Esophagus squamous epithelium (tissue), 5 donors: ENCODE results near the gene SMPD2. TPM values are rescaled to one million over a fixed set of nuclear protein-coding genes. Genes with fewer than 3 reads are reported as not detected.

Experiments
- DNase-seq: peaks from one replicate; lab custom pipeline; 2025; lab: John Stamatoyannopoulos, UW
- H3K27ac ChIP-seq, 4 donors: fragments of 200-600 bp; sonication (generic); one replicate each; pipeline ENCODE4 v1.5.1; 2016 to 2019; ENCODE audit warnings: mild to moderate bottlenecking in 1 of 4
- H3K27me3 ChIP-seq, 4 donors: fragments of 200-600 bp; sonication (generic); 1 replicate in 3 of 4; 2 replicates in 1 of 4; pipeline versions ENCODE4 v1.5.1 to v1.6.0; 2017 to 2021; ENCODE audit warnings: antibody characterized with exemption in 1 of 4
- H3K36me3 ChIP-seq, 3 donors: fragments of 200-600 bp; sonication (generic); one replicate each; pipeline ENCODE4 v1.5.1; 2016 to 2019
- H3K4me1 ChIP-seq, 3 donors: fragments of 200-600 bp; sonication (generic); one replicate each; pipeline ENCODE4 v1.5.1; 2017 to 2019
- H3K4me3 ChIP-seq, 4 donors: fragments of 200-600 bp; sonication (generic); 1 replicate in 3 of 4; 2 replicates in 1 of 4; pipeline ENCODE4 v1.5.1; 2016 to 2019; ENCODE audit warnings: mild to moderate bottlenecking in 2 of 4, moderate library complexity in 1 of 4
- H3K9me3 ChIP-seq, 3 donors: fragments of 200-600 bp; sonication (generic); one replicate each; pipeline ENCODE4 v1.5.1; 2016 to 2019
- POLR2A ChIP-seq, 4 donors: fragments of 450-650 bp; IDR thresholded peaks; one replicate each; pipeline ENCODE4 v1.6.1; 2017; ENCODE audit warnings: antibody characterized with exemption in 4 of 4, mild to moderate bottlenecking in 4 of 4, moderate library complexity in 3 of 4
- WGBS, 2 donors: methylation state at CpG; one replicate each; pipeline ENCODE4 v1.1.5; 2018; 5-methylcytosine and 5-hydroxymethylcytosine counted together
- intact Hi-C: fragments of 100-400 bp; cut with DNase I; formaldehyde crosslinking; loops from one replicate; pipeline ENCODE4 v1.15.0; 2022
- total RNA-seq, 4 donors: library from RNA; depleted of rRNA; stranded (reverse); fragments of >200 nt; gene quantifications; one replicate each; pipeline ENCODE4 v1.1.0, GENCODE V29; 2016
- TF ChIP-seq, protein P1 (sequence below), 6 experiments: fragments of 450-650 bp in 4 of 6; fragments of 200-600 bp in 2 of 6; sonication (generic) in 2 of 6; IDR thresholded peaks; one replicate each; pipeline ENCODE4 v1.5.1; 2016 to 2019; ENCODE audit warnings: antibody characterized with exemption in 6 of 6, mild to moderate bottlenecking in 4 of 6, moderate library complexity in 4 of 6
- donor health status: DM: yes; HTN: yes; CAD: no.

The SMPD2 gene
- total RNA-seq, 4 donors from 2014 or later: 10.6 to 28.1 (median 24.0) TPM

DNA sequence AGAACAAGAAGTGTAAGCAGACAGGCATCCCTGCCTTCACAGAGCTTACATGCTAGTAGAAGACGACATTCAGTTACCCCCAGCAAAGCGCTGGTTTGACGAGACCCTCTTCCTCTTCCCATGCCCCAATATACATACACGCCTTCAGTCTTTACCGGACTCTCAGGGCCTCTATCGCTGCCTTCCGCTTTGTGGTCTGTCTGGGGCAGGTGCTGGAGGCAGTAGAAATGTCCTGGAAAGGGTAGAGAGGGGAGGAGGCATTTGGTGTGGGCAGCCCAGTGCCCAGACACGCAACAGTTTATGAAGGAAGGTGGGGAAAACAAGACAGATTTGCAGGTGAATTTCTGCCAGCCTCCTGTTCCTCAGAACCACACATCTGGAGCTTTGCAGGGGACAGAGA is 6.0 kb downstream of the SMPD2 start:
- 72 to 84% methylated on average over 4 to 6 of the region's 8 CpGs for WGBS, 2 donors

DNA sequence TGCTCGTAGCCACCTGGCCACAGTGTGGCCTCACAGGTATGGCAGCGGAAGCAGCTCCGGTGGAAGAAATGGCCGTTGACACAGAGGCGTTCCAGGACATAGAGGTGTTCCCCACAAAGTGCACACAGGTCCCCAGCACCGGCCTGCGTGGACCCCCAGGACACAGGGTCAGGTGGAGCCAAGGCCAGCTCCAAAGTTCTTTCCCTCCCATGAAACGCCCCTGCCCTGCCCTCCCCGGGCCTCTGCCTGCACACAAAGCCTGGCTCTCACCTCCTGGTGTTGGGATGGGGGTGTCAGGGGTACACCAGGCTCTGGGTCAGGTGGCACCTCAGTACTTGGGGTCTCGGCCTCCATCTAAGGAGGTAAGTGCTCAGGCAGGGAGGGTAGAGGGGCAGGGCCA is 6.6 kb downstream of the SMPD2 start:
- TF ChIP-seq, protein P1, sequence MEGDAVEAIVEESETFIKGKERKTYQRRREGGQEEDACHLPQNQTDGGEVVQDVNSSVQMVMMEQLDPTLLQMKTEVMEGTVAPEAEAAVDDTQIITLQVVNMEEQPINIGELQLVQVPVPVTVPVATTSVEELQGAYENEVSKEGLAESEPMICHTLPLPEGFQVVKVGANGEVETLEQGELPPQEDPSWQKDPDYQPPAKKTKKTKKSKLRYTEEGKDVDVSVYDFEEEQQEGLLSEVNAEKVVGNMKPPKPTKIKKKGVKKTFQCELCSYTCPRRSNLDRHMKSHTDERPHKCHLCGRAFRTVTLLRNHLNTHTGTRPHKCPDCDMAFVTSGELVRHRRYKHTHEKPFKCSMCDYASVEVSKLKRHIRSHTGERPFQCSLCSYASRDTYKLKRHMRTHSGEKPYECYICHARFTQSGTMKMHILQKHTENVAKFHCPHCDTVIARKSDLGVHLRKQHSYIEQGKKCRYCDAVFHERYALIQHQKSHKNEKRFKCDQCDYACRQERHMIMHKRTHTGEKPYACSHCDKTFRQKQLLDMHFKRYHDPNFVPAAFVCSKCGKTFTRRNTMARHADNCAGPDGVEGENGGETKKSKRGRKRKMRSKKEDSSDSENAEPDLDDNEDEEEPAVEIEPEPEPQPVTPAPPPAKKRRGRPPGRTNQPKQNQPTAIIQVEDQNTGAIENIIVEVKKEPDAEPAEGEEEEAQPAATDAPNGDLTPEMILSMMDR (IDR thresholded peaks at IDR 0.05): no peak
- TF ChIP-seq POLR2A (IDR thresholded peaks at IDR 0.05): no peak
- no peak overlapping the region for H3K4me3 ChIP-seq
- H3K27ac ChIP-seq: no peak overlapping the region
- no peak for DNase-seq
- H3K36me3 ChIP-seq: peaks cover 0 to 56% (median 11%) of the 10 kb centered on the region in 3 donors
- H3K4me1 ChIP-seq: peaks cover 0 to 39% (median 3%) of the 10 kb centered on the region in 3 donors
- H3K9me3 ChIP-seq: no peaks in the 10 kb centered on the region
- H3K27me3 ChIP-seq: no peaks in the 10 kb centered on the region
- intact Hi-C loops: no loop called here
- 100% methylated on average over 1 of the region's 10 CpGs for WGBS, 2 donors

More for the DNA sequence above, 6.0 kb downstream of the SMPD2 start:
- no peak for DNase-seq
- H3K4me3 ChIP-seq: no peak overlapping the region
- no peaks in the 10 kb centered on the region for H3K9me3 ChIP-seq
- H3K4me1 ChIP-seq: peaks cover 3 to 45% (median 9%) of the 10 kb centered on the region in 3 donors
- intact Hi-C loops: no loop called here
- no peak overlapping the region for H3K27ac ChIP-seq
- TF ChIP-seq, protein P1 (IDR thresholded peaks at IDR 0.05): no peak
- peaks cover 0 to 50% (median 11%) of the 10 kb centered on the region in 3 donors for H3K36me3 ChIP-seq
- H3K27me3 ChIP-seq: no peaks in the 10 kb centered on the region

DNA sequence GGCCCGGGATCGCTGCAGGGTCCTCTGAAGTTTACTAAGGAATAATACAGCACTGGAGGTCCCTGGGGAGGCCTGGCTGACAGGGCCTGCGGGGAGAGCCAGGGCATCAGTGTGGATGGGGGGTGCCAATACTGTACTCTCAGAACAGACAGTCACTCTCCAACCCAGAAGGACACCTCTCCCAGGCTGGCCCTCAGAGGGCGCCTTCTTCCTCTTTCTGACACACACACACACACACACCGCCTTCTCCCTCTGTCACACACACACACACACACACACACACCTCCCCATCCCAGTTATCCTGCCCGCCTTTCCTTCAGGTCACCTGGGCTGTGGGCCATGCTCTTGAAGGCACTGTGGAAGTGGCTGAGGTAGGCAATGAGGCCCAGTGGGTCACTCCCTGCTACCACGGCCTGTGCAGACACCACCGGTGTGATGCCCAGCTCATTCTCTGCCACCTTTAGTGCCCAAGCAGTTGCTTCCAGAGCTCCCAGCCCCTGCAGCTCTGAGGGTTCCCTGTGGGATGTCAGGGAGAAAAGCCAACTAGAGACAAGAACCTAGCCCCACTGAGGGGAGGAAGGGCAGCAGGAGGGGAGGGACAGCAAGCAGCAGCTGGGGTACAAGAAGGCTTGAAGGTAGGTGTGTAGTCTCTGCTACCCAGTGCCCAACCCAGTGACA is 7.5 kb downstream of the SMPD2 start:
- H3K4me3 ChIP-seq: no peak overlapping the region
- peaks cover 0 to 33% (median 0%) of the 10 kb centered on the region in 3 donors for H3K4me1 ChIP-seq
- no peaks in the 10 kb centered on the region for H3K9me3 ChIP-seq
- TF ChIP-seq, protein P1 (IDR thresholded peaks at IDR 0.05): no peak
- TF ChIP-seq POLR2A (IDR thresholded peaks at IDR 0.05): no peak
- no peaks in the 10 kb centered on the region for H3K27me3 ChIP-seq
- H3K27ac ChIP-seq: no peak overlapping the region
- no peak for DNase-seq
- H3K36me3 ChIP-seq: peaks cover 0 to 52% (median 11%) of the 10 kb centered on the region in 3 donors
- 80 to 85% methylated on average over 3 to 8 of the region's 8 CpGs for WGBS, 2 donors
- intact Hi-C loops: no loop called here

DNA sequence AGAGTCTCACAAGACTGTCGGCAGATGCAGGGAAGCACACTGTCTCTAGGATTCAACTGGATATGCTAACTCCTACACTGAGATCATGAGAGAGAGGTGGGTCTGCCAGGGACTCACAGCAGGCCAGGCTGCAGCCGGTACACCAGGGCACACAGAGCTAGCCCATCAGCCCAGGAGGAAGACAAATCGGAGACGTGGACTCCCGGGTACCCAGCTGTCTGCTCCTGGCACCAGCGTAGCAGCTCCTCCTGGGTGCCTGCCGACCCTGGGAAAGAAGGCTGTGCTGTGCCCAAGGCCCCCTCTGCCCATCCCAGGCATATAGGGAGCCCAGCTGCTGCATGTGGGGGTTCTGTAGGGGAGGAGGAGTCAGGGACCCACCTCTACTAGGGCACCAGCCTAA is 8.1 kb downstream of the SMPD2 start:
- no peak overlapping the region for H3K4me3 ChIP-seq
- peaks cover 2 to 33% (median 3%) of the 10 kb centered on the region in 3 donors for H3K4me1 ChIP-seq
- WGBS, 2 donors: 70% methylated on average over 4 of the region's 7 CpGs; no CpG with 5 or more reads in 1 of the 2 donors
- peaks cover 0 to 46% (median 9%) of the 10 kb centered on the region in 3 donors for H3K36me3 ChIP-seq
- no peaks in the 10 kb centered on the region for H3K9me3 ChIP-seq
- no peak for DNase-seq
- TF ChIP-seq, protein P1 (IDR thresholded peaks at IDR 0.05): no peak
- no peak for TF ChIP-seq POLR2A (IDR thresholded peaks at IDR 0.05)
- no peaks in the 10 kb centered on the region for H3K27me3 ChIP-seq
- intact Hi-C loops: no loop called here
- H3K27ac ChIP-seq: no peak overlapping the region

DNA sequence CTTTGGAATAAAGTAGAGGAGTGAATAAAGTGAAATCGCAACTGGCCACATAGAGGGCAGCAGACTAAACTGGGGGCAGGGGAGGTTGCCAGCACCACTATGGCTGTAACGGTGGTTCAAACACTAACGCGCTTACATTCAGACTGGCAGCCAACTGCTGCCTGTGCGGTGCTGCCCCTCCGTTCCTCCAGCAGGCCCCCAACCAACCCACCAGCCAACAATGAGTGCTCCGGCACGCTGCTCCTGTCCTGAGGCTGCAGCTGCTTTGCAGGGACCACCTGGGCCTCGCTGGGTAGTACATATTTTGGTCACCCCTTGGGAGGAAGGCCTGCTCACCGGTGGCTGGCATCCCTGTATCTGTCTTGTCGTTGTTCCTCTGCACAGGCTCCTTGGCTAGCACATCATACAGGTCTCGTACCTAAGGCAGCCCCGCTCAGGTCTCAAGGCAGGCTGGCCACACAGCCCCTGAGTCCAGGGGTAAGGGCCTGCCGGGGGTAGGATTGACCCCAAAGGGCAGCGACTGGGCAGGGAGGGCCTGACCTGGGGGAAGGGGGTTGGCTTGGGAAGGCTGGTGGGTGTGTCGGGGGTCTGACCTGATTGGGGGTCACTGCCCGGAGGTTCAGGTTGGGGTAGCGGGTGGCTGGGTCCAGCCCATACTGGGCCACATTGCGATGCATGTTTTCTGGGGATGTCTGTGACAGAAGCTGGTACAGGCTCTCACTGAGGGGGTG is 8.7 kb downstream of the SMPD2 start:
- intact Hi-C loops: no loop called here
- 76 to 79% methylated on average over 7 of the region's 19 CpGs for WGBS, 2 donors
- Histone ChIP-seq H3K36me3 (peaks cover 0 to 40% (median 8%) of the 10 kb centered on the region in 3 donors), H3K27me3 (no peaks in the 10 kb centered on the region), H3K9me3 (no peaks in the 10 kb centered on the region), H3K4me1 (peaks cover 3 to 33% (median 8%) of the 10 kb centered on the region in 3 donors), H3K4me3 (no peak overlapping the region), H3K27ac (no peak overlapping the region)
- TF ChIP-seq, protein P1 (IDR thresholded peaks at IDR 0.05): no peak
- no peak for TF ChIP-seq POLR2A (IDR thresholded peaks at IDR 0.05)
- DNase-seq: no peak
